IMR-90 (cell line): ENCODE measurements around the gene PHB1. TPM values are rescaled to one million over a fixed set of nuclear protein-coding genes. Genes with fewer than 3 reads are reported as not detected.

Source experiments
- ATAC-seq: fragments of 200-7000 bp; cut with Tn5 transposase; 2 replicates; pipeline ENCODE4 v1.9.1; 2020; ENCODE audit warnings: low read depth, mild to moderate bottlenecking, moderate library complexity
- BruUV-seq: library from RNA; stranded (reverse); fragments of 400-500 nt; replicated peaks from 2 replicates; lab custom pipeline; 2021; lab: Mats Ljungman, UMichigan
- CTCF ChIA-PET: fragments of 300-600 bp; formaldehyde crosslinking; extraction: SDS; loops from one replicate; lab custom pipeline; 2021; ENCODE audit warnings: antibody characterized with exemption; lab: Yijun Ruan, JAX
- POLR2A ChIA-PET: fragments of 300-600 bp; sonication (Branson Sonifier 250); formaldehyde crosslinking; loops from one replicate; lab custom pipeline; 2022; ENCODE audit warnings: antibody characterized with exemption; ENCODE audit not compliant: unreplicated experiment; lab: Charles Lee
- DNase-seq: peaks from one replicate; pipeline ENCODE4 v3.0.0; 2013
- H2AFZ ChIP-seq: replicated peaks from 2 replicates; pipeline ENCODE3; 2013; ENCODE audit warnings: low read length, mild to moderate bottlenecking; ENCODE audit not compliant: poor library complexity
- H2AK5ac ChIP-seq: 2 replicates; pipeline ENCODE4 v1.6.1; 2013; ENCODE audit warnings: low read depth, low read length, inconsistent platforms
- H2AK9ac ChIP-seq: replicated peaks from 2 replicates; pipeline ENCODE3; 2013; ENCODE audit warnings: mild to moderate bottlenecking, low read depth, low read length, moderate library complexity; ENCODE audit not compliant: poor library complexity
- H2BK120ac ChIP-seq: 2 replicates; pipeline ENCODE4 v1.6.1; 2013; ENCODE audit warnings: low read depth, low read length, inconsistent platforms
- H2BK15ac ChIP-seq: 3 replicates; pipeline ENCODE4 v1.6.1; 2013; ENCODE audit warnings: low read depth, low read length, inconsistent platforms
- H2BK20ac ChIP-seq: 2 replicates; pipeline ENCODE4 v1.6.1; 2013; ENCODE audit warnings: low read depth, mild to moderate bottlenecking, inconsistent platforms, low read length, moderate library complexity
- H2BK5ac ChIP-seq: 2 replicates; pipeline ENCODE4 v1.6.1; 2013; ENCODE audit warnings: mild to moderate bottlenecking, low read depth, low read length, inconsistent platforms; ENCODE audit not compliant: poor library complexity, severe bottlenecking
- H3K14ac ChIP-seq: replicated peaks from 2 replicates; pipeline ENCODE4 v1.6.1; 2013; ENCODE audit warnings: low read depth, low read length, inconsistent platforms
- H3K18ac ChIP-seq: 2 replicates; pipeline ENCODE4 v1.6.1; 2013; ENCODE audit warnings: low read depth, low read length, control low read depth
- H3K23ac ChIP-seq: 2 replicates; pipeline ENCODE4 v1.6.1; 2013; ENCODE audit warnings: low read depth, low read length, inconsistent platforms
- H3K27ac ChIP-seq: 2 replicates; pipeline ENCODE4 v1.5.1; 2013; ENCODE audit warnings: mild to moderate bottlenecking, control low read depth, low read length; ENCODE audit not compliant: insufficient read depth
- H3K27me3 ChIP-seq: 2 replicates; pipeline ENCODE4 v1.6.1; 2013; ENCODE audit warnings: low read length; ENCODE audit not compliant: control insufficient read depth, insufficient read depth
- H3K36me3 ChIP-seq: 2 replicates; pipeline ENCODE4 v1.6.1; 2013; ENCODE audit warnings: low read length, mixed read lengths; ENCODE audit not compliant: control insufficient read depth, insufficient read depth
- H3K4ac ChIP-seq: 2 replicates; pipeline ENCODE4 v1.6.1; 2013; ENCODE audit warnings: low read depth, low read length, inconsistent platforms
- H3K4me1 ChIP-seq: 2 replicates; pipeline ENCODE4 v1.6.1; 2013; ENCODE audit warnings: low read length, mixed read lengths; ENCODE audit not compliant: control insufficient read depth, insufficient read depth
- H3K4me2 ChIP-seq: 2 replicates; pipeline ENCODE4 v1.6.1; 2013; ENCODE audit warnings: low read depth, mild to moderate bottlenecking, control low read depth, low read length, moderate library complexity
- H3K4me3 ChIP-seq: 2 replicates; pipeline ENCODE4 v1.5.1; 2013; ENCODE audit warnings: low read depth, mild to moderate bottlenecking, control low read depth, low read length, moderate library complexity; ENCODE audit not compliant: insufficient read depth
- H3K56ac ChIP-seq: 2 replicates; pipeline ENCODE4 v1.6.1; 2013; ENCODE audit warnings: low read length, inconsistent platforms; ENCODE audit not compliant: insufficient read depth; ENCODE audit errors: extremely low read depth
- H3K79me1 ChIP-seq, 2 experiments: 2 replicates each; pipeline ENCODE4 v1.6.1; 2013; ENCODE audit warnings: low read length in 2 of 2, inconsistent platforms in 1 of 2, low read depth in 1 of 2
- H3K9ac ChIP-seq: 2 replicates; pipeline ENCODE4 v1.6.1; 2013; ENCODE audit warnings: low read depth, low read length, control low read depth
- H3K9me1 ChIP-seq: 2 replicates; pipeline ENCODE4 v1.6.1; 2013; ENCODE audit warnings: low read length, inconsistent platforms; ENCODE audit not compliant: insufficient read depth
- H3K9me3 ChIP-seq: 2 replicates; pipeline ENCODE4 v1.6.1; 2013; ENCODE audit warnings: low read length; ENCODE audit not compliant: control insufficient read depth, insufficient read depth
- H4K20me1 ChIP-seq: 2 replicates; pipeline ENCODE4 v1.6.1; 2013; ENCODE audit warnings: low read length, inconsistent platforms; ENCODE audit not compliant: insufficient read depth
- H4K5ac ChIP-seq: 2 replicates; pipeline ENCODE4 v1.6.1; 2013; ENCODE audit warnings: mild to moderate bottlenecking, low read depth, low read length, control low read depth
- H4K8ac ChIP-seq, 2 experiments: 2 replicates each; pipeline ENCODE4 v1.6.1; 2013; ENCODE audit warnings: low read depth in 2 of 2, low read length in 2 of 2, control low read depth in 1 of 2, inconsistent platforms in 1 of 2
- H4K91ac ChIP-seq: 2 replicates; pipeline ENCODE4 v1.6.1; 2013; ENCODE audit warnings: low read depth, low read length, inconsistent platforms; ENCODE audit not compliant: insufficient read depth
- CHD1 ChIP-seq: IDR thresholded peaks from 2 replicates; pipeline ENCODE4 v1.6.1; 2012; ENCODE audit warnings: low read depth, low read length, improper control_type of control experiment
- RCOR1 ChIP-seq: IDR thresholded peaks from 2 replicates; pipeline ENCODE4 v1.6.1; 2012; ENCODE audit warnings: mild to moderate bottlenecking, low read length, improper control_type of control experiment; ENCODE audit not compliant: insufficient replicate concordance
- WGBS, 2 experiments: methylation state at CpG; one replicate each; pipeline versions ENCODE4 v1.1.5 to v1.1.7; 2013; ENCODE audit warnings: missing lambda C conversion rate in 2 of 2; ENCODE audit not compliant: insufficient read length in 1 of 2; ENCODE audit errors: extremely low coverage in 2 of 2; 5-methylcytosine and 5-hydroxymethylcytosine counted together
- dilution Hi-C: fragments of 300-500 bp; cut with HindIII; formaldehyde crosslinking; loops from one replicate; pipeline ENCODE4 v1.14.3; 2018; ENCODE audit warnings: low sequenced_read_pairs; ENCODE audit not compliant: unreplicated experiment
- in situ Hi-C: fragments of 300-500 bp; cut with MboI; formaldehyde crosslinking; loops from 3 replicates; pipeline ENCODE4 v1.14.3; 2019; ENCODE audit warnings: low sequenced_read_pairs, inconsistent platforms, mixed read lengths
- intact Hi-C: fragments of 100-400 bp; cut with micrococcal nuclease; formaldehyde crosslinking; loops from 2 replicates; pipeline ENCODE4 v1.10.0; 2022
- polyA plus RNA-seq, 3 experiments: library from polyadenylated mRNA; depleted of rRNA; stranded (reverse); fragments of >200 nt; gene quantifications; 2 replicates each; pipeline ENCODE4 v1.2.3, GENCODE V29; 2012; ENCODE audit warnings: low replicate concordance in 1 of 3
- total RNA-seq: library from RNA; depleted of rRNA; stranded (reverse); fragments of >200 nt; gene quantifications from 2 replicates; pipeline ENCODE4 v1.2.3, GENCODE V29; 2012
- TF ChIP-seq, protein P1 (sequence below): conservative IDR thresholded peaks from 2 replicates; pipeline ENCODE4 v1.5.1; 2012; ENCODE audit warnings: mild to moderate bottlenecking, low read depth, low read length, improper control_type of control experiment

PHB1 gene
- total and polyA plus RNA-seq, 2 of the 4 experiments (the other 2 are of a cell fraction): 283 to 294 TPM

DNA sequence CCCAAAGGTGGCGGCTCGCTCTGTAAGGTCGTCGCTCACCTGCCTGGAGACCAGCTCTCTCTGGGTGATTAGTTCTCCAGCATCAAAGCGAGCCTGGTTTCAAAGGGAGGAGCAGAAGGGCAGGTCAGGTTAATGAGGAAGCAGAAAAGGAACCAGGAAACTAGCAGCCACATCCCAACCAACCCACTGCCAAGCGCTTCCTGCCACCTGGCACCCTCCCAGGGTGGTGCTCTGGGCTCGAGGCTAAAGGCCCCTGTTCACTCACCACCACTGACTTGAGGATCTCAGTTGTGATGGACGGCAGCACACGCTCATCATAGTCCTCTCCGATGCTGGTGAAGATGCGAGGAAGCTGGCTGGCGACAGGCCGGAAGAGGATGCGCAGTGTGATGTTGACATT is 5.6 kb downstream of the PHB1 start:
- Histone ChIP-seq H3K4me3 (no peak overlapping the region), H3K4me1 (no peaks in the 10 kb centered on the region), H2BK15ac (no peak overlapping the region), H2AFZ (no peak overlapping the region), H3K27me3 (no peaks in the 10 kb centered on the region), H3K9me1 (no peaks in the 10 kb centered on the region), H3K4ac (no peak overlapping the region), H3K4me2 (no peak overlapping the region), H3K36me3 (peaks cover 52% of the 10 kb centered on the region), H3K14ac (no peak overlapping the region), H4K20me1 (0 out of 2 replicates have a peak, but pooled peaks cover 4% of the 10 kb centered on the region), H2BK20ac (no peak overlapping the region), H4K8ac (no peak overlapping the region), H3K9ac (no peak overlapping the region), H2BK120ac (no peak overlapping the region), H2AK5ac (no peak overlapping the region), H3K23ac (no peak overlapping the region), H3K18ac (no peak overlapping the region), H4K91ac (no peak overlapping the region), H3K27ac (no peak overlapping the region), H2AK9ac (no peak overlapping the region), H4K5ac (no peak overlapping the region), H3K9me3 (no peaks in the 10 kb centered on the region), H3K79me1 (peaks cover 5 to 16% of the 10 kb centered on the region in 2 experiments), H2BK5ac (no peak overlapping the region), H3K56ac (no peak overlapping the region)
- DNase-seq (no peak), ATAC-seq (no peak)
- in situ Hi-C loops: no loop called here
- dilution Hi-C loops: no loop called here
- POLR2A ChIA-PET: no interaction called here
- 81% methylated on average over 4 of the region's 14 CpGs; no CpG with 5 or more reads in 1 of the 2 experiments for WGBS, 2 experiments
- BruUV-seq: no TSS peak
- intact Hi-C loops: no loop called here
- CTCF ChIA-PET: no interaction called here
- TF ChIP-seq, protein P1, sequence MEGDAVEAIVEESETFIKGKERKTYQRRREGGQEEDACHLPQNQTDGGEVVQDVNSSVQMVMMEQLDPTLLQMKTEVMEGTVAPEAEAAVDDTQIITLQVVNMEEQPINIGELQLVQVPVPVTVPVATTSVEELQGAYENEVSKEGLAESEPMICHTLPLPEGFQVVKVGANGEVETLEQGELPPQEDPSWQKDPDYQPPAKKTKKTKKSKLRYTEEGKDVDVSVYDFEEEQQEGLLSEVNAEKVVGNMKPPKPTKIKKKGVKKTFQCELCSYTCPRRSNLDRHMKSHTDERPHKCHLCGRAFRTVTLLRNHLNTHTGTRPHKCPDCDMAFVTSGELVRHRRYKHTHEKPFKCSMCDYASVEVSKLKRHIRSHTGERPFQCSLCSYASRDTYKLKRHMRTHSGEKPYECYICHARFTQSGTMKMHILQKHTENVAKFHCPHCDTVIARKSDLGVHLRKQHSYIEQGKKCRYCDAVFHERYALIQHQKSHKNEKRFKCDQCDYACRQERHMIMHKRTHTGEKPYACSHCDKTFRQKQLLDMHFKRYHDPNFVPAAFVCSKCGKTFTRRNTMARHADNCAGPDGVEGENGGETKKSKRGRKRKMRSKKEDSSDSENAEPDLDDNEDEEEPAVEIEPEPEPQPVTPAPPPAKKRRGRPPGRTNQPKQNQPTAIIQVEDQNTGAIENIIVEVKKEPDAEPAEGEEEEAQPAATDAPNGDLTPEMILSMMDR: no peak
- no peak for TF ChIP-seq CHD1
- no peak for TF ChIP-seq RCOR1
